ENCODE results near the gene MIGA2. TPM values are rescaled to one million over a fixed set of nuclear protein-coding genes. Genes with fewer than 3 reads are reported as not detected.
A peak's percentile ranks its signal among the peaks of the same experiment; 100 is the strongest.

Gene MIGA2
- total and polyA plus RNA-seq, 4 donors, result 8.0 to 42.6 (median 16.9) TPM

DNA sequence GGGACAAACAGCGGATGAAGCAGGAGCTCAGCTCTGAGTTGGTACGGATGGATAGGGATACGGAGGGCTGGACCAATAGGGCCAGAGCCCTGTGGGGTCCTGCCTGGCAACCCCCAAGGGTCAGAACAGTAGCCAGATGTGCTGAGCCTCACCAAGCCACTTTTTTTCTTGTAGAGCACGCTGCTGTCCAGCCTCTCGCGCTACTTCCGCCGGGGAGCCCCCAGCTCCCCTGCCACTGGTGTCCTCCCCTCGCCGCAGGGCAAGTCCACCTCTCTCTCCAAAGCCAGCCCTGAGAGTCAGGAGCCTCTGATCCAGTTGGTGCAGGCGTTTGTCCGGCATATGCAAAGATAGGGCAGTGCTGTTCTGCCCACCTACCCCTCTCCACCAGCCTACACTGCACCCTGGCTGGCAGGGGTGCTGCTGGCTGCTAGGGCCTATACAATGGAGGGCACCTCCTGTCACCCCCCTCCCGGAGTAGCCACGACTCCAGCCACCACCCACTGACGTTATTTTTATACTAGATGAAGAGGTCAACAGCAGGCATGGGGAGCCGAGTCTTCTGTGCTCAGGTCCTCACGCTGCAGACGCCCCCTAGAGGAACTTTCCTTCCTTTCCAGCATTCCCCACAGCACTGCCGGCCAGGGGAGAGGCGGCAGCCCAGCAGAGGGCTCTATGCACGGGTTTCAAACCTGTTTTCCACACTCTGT, 29.9 kb upstream of the MIGA2 start:
- no peak overlapping the region for H3K4me3 ChIP-seq (ENCODE audit: low read depth in 1 of 3, low read length in 3 of 3)
- H3K36me3 ChIP-seq (ENCODE audit: control insufficient read depth in 4 of 4, insufficient read depth in 3 of 4, low read depth in 1 of 4, low read length in 3 of 4), result peaks cover 8 to 37% (median 20%) of the 10 kb centered on the region in 4 donors
- no peaks in the 10 kb centered on the region for H3K9me3 ChIP-seq (ENCODE audit: control insufficient read depth in 4 of 4, low read length in 3 of 4)
- H3K4me1 ChIP-seq (ENCODE audit: control insufficient read depth in 4 of 4, insufficient read depth in 4 of 4, low read length in 3 of 4), result peaks cover 0 to 11% (median 3%) of the 10 kb centered on the region in 4 donors
- H3K27me3 ChIP-seq (ENCODE audit: control insufficient read depth in 4 of 4, insufficient read depth in 4 of 4, low read length in 3 of 4), result no peaks in the 10 kb centered on the region
- peak; percentile 67 to 78 for TF ChIP-seq RAD21 (IDR thresholded peaks at IDR 0.05)
- TF ChIP-seq CTCF (IDR thresholded peaks at IDR 0.05; ENCODE audit: low read depth, low read length, missing input control), result peak; percentile 75
- TF ChIP-seq YY1 (IDR thresholded peaks at IDR 0.05), result no peak
- no peak overlapping the region for H3K9ac ChIP-seq (ENCODE audit: low read depth in 1 of 2, low read length in 2 of 2)
- 60% methylated on average over 21 of the region's 21 CpGs for WGBS
- DNase-seq (ENCODE audit: low spot score), result peak; percentile 65
- H3K27ac ChIP-seq (ENCODE audit: low read depth in 1 of 2, low read length in 2 of 2), result no peak overlapping the region

DNA sequence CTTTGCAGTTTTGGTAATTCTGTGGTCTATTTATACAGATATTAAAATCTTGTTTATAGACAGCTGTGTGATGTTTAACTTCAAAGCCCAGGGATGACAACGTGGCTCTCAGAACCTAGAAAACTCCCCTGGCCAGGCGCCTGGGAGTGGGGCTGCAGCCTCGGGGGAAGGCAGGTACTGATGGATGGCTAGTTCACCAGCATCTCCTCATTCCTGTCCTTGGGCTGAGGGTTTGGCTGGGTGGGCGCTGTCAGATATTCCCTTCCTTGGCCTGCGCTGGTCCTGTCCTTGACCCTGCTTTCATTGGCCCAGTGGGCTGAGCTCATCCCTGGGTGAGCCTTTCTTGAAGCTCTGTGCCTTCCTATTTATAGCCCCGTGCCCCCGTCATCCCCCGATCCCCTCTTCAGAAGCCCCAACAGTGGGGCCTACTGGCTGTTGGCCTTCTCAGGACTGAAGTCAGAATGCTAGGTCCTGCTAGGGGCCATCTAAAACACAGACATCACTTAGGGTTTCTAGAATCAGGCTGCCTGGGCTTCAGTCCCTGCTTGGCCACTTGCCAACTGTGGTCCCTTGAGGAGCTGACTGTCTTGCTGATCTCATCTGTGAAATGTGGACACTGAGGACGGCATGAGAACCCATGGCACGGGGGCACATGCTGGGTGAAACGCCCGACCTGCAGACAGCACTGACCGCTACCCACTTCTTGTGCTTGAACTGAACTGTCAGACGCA, 29.2 kb upstream of the MIGA2 start:
- H3K27me3 ChIP-seq (ENCODE audit: control insufficient read depth in 4 of 4, insufficient read depth in 4 of 4, low read length in 3 of 4), result no peaks in the 10 kb centered on the region
- WGBS, result 89% methylated on average over 14 of the region's 14 CpGs

GRCh38 chr9:129007766-129008468, 28.5 kb upstream of the MIGA2 start:
- peaks cover 0 to 11% (median 3%) of the 10 kb centered on the region in 4 donors for H3K4me1 ChIP-seq (ENCODE audit: control insufficient read depth in 4 of 4, insufficient read depth in 4 of 4, low read length in 3 of 4)
- no peak overlapping the region for H3K9ac ChIP-seq (ENCODE audit: low read depth in 1 of 2, low read length in 2 of 2)
- no peak overlapping the region for H3K27ac ChIP-seq (ENCODE audit: low read depth in 1 of 2, low read length in 2 of 2)
- 92% methylated on average over 18 of the region's 18 CpGs for WGBS
- DNase-seq (ENCODE audit: low spot score), result no peak
- no peak overlapping the region for H3K4me3 ChIP-seq (ENCODE audit: low read depth in 1 of 3, low read length in 3 of 3)
- H3K27me3 ChIP-seq (ENCODE audit: control insufficient read depth in 4 of 4, insufficient read depth in 4 of 4, low read length in 3 of 4), result no peaks in the 10 kb centered on the region
- TF ChIP-seq, protein P1, sequence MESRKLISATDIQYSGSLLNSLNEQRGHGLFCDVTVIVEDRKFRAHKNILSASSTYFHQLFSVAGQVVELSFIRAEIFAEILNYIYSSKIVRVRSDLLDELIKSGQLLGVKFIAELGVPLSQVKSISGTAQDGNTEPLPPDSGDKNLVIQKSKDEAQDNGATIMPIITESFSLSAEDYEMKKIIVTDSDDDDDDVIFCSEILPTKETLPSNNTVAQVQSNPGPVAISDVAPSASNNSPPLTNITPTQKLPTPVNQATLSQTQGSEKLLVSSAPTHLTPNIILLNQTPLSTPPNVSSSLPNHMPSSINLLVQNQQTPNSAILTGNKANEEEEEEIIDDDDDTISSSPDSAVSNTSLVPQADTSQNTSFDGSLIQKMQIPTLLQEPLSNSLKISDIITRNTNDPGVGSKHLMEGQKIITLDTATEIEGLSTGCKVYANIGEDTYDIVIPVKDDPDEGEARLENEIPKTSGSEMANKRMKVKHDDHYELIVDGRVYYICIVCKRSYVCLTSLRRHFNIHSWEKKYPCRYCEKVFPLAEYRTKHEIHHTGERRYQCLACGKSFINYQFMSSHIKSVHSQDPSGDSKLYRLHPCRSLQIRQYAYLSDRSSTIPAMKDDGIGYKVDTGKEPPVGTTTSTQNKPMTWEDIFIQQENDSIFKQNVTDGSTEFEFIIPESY (IDR thresholded peaks at IDR 0.05), result no peak
- no peak for TF ChIP-seq JUND (IDR thresholded peaks at IDR 0.05)
- H3K36me3 ChIP-seq (ENCODE audit: control insufficient read depth in 4 of 4, insufficient read depth in 3 of 4, low read depth in 1 of 4, low read length in 3 of 4), result peaks cover 4 to 24% (median 11%) of the 10 kb centered on the region in 4 donors
- H3K9me3 ChIP-seq (ENCODE audit: control insufficient read depth in 4 of 4, low read length in 3 of 4), result no peaks in the 10 kb centered on the region

More for the DNA sequence above, 29.2 kb upstream of the MIGA2 start:
- Histone ChIP-seq H3K4me1 (ENCODE audit: control insufficient read depth in 4 of 4, insufficient read depth in 4 of 4, low read length in 3 of 4) (peaks cover 0 to 11% (median 3%) of the 10 kb centered on the region in 4 donors), H3K9me3 (ENCODE audit: control insufficient read depth in 4 of 4, low read length in 3 of 4) (no peaks in the 10 kb centered on the region), H3K9ac (ENCODE audit: low read depth in 1 of 2, low read length in 2 of 2) (no peak overlapping the region), H3K27ac (ENCODE audit: low read depth in 1 of 2, low read length in 2 of 2) (no peak overlapping the region), H3K4me3 (ENCODE audit: low read depth in 1 of 3, low read length in 3 of 3) (no peak overlapping the region), H3K36me3 (ENCODE audit: control insufficient read depth in 4 of 4, insufficient read depth in 3 of 4, low read depth in 1 of 4, low read length in 3 of 4) (peaks cover 6 to 30% (median 15%) of the 10 kb centered on the region in 4 donors)
- DNase-seq (ENCODE audit: low spot score), result no peak
- TF ChIP-seq RAD21 (IDR thresholded peaks at IDR 0.05) (no peak), TAF1 (conservative IDR thresholded peaks at IDR 0.05) (no peak), YY1 (IDR thresholded peaks at IDR 0.05) (no peak), NR2F2 (IDR thresholded peaks at IDR 0.05) (no peak), HNF4A (conservative IDR thresholded peaks at IDR 0.05) (no peak), EGR1 (IDR thresholded peaks at IDR 0.05; ENCODE audit: low read depth in 2 of 2) (no peak)
